ENCODE results near the gene ZNF8.
"Not testable (repeated sequence)": the region's sequence is repeated elsewhere in the genome, so short reads cannot be mapped to it uniquely, and the experiment has no call there.

Gene ZNF8

GRCh38 chr19:58300620-58301019 is 21.9 kb downstream of the ZNF8 start:
- DNase-seq, result no peak

DNA sequence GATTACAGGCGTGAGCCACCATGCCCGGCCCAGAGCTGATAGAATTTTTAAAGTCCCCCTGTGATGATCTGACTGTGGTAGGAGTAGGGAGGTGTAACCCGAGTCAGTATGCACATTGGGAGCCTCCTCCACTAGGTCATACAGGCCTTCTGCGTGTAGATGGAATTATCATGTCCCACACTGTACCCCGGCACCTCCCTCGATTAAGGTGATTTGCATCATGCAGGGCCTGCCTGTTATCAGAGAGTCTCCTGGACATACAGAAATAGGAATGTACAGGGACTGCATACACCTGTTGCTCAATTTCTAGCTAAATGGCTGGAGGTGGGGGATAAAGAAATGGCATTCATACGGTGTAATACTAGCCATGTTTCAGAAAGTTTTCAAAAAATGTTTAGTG is 25.5 kb downstream of the ZNF8 start:
- no peak for DNase-seq

- DNase-seq, result no peak
Measured at GRCh38 chr19:58304748-58305064, 26.0 kb downstream of the ZNF8 start.

- peak; percentile 96 to 98 for DNase-seq
Measured at GRCh38 chr19:58305065-58305931, 26.5 kb downstream of the ZNF8 start, which contains the start of gene ERVK3-1. Gene ERVK3-1 (plus strand): TSS chr19:58305377. CDS start chr19:58312169, 6,792 bp downstream.

- peak in 1 of 2 donors; percentile 7 for DNase-seq
Measured at GRCh38 chr19:58305932-58306323, 27.2 kb downstream of the ZNF8 start.

DNA sequence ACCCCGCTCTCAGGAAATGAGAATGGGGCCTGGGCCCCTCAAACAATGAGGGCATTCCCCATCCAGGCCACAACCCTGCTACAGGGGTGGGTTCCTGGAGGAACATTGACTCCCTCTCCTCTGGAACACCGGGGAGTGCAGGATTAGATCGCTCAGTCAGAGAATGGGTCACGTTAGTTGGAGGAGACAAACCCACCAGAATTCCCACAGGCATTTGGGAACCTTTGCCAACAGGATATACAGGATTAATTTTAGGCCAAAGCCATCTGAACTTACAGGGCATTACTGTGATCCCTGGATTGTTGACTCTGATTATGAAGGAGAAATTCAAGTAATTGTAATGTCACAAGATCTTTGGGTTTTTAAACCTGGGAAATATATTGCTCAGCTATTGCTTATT is 29.0 kb downstream of the ZNF8 start:
- DNase-seq, result no peak

GRCh38 chr19:58310685-58311084 is 31.9 kb downstream of the ZNF8 start:
- not testable (repeated sequence) for DNase-seq

DNA sequence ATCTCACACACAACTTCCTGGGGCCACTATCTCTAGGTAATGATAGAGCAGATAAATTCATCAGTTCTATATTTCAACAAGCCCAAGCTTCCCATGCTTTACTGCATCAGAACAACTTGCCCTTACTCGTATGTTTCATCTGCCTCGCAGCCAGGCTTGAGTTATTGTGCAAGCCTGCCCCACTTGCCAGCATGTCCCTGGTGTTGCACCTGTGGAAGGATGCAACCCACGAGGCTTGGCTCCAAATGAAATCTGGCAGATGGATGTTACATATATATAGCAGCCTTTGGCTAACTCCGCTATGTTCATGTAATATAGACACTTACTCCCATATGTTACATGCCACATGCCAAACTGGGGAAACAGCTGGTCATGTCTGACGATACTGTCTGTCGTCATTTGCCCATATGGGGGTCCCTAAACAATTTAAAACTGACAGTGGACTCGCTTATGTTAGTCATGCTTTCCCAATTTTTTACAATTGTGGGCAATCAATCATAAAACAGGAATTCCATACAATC is 32.6 kb downstream of the ZNF8 start:
- DNase-seq, result no peak

DNA sequence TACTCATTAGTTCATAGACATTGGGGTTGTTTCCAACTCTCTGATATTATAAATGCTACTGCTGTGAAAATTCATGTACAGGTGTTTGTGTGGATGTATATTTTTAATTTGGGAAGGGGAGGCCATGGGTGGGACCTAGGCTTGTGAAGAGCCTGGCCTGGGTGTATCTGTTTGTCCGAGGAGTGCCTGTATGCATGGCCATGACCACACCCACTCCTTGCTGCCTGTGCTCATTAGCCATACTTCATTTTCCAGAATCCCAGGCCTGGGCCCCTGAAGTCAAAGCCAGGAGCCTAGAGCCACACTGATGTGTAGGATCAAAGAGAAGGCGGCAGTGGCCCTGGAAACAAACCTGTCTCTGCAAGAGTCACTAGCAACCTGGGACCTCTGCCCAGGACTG is 36.8 kb downstream of the ZNF8 start:
- no peak for DNase-seq

DNA sequence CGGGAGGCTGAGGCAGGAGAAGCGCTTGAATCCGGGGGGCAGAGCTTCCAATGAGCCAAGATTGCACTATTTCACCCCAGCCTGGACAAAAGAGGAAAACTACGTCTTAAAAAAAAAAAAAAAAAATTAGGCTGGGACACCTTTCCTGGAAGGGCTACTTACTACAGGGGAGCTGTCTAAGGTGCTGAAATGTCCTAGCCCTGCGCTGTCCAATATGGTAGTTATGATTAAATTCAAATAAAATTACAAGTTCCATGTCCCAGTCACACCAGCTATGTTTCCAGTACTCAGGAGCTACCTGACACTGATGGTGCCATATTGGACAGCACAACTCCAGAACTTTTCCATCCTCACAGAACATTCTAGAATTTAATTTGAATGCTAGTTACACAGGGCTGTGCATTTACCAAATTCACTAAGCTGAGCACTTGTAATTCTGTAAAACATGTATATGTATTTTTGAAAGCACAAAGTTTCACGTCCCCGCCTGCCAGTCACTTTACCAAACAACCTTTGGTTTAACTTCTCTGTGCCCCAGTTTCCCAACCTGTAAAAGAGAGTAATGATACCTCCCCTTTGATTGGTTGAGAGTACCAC is 38.8 kb downstream of the ZNF8 start:
- DNase-seq, result peak in 1 of 2 donors; percentile 16

DNA sequence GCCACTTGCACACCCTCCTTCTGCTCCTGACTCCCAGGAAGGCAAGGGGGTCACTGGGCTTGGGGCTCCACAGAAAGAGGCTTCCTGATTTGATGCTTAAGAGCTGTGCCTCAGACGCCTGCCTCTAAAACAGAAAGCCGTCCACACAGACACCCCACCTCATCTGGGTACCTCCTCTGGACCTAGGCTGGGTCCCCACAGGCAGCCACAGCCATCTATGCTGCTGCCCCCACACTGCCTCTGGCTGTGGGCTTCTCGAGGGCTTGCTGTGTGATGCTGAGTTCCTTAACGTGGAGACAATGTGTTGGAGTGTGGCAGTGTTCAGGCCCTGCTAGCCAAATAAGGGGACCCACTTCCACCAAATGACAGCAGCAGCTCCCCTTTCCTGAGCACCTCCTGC is 39.5 kb downstream of the ZNF8 start:
- no peak for DNase-seq

DNA sequence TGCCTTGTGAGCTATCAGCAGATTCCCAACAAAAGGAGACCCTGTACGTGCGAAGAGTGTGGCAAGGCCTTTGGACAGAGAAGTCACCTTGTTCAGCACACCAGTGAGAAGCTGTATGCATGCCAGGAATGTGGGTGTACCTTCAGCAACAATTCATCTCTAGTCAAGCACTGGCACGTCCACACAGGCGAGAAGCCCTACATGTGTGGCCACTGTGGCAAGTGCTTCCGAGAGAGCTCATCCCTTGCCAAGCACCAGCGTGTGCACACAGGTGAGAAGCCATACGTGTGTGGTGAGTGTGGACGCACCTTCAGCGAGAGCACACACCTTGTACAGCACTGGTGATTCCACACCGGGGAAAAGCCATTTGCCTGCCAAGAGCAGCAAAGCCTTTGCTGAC is 40.5 kb downstream of the ZNF8 start:
- no peak for DNase-seq

- no peak for DNase-seq
Measured at GRCh38 chr19:58325311-58326022, 46.7 kb downstream of the ZNF8 start.

DNA sequence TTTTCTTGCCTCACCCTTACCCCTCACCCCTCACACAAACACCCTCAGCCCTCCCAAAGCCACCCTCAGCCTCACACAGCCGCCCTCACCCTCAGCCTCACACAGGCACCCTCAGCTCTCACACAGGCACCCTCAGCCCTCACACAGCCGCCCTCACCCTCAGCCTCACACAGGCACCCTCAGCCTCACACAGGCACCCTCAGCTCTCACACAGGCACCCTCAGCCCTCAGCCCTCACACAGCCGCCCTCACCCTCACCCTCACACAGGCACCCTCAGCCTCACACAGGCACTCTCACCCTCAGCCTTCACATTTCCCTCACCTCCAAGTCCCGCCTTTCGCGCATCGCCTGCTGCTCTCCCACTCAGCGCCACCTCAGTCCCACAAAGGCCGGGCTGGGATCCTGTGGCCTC is 47.8 kb downstream of the ZNF8 start:
- no peak for DNase-seq

DNA sequence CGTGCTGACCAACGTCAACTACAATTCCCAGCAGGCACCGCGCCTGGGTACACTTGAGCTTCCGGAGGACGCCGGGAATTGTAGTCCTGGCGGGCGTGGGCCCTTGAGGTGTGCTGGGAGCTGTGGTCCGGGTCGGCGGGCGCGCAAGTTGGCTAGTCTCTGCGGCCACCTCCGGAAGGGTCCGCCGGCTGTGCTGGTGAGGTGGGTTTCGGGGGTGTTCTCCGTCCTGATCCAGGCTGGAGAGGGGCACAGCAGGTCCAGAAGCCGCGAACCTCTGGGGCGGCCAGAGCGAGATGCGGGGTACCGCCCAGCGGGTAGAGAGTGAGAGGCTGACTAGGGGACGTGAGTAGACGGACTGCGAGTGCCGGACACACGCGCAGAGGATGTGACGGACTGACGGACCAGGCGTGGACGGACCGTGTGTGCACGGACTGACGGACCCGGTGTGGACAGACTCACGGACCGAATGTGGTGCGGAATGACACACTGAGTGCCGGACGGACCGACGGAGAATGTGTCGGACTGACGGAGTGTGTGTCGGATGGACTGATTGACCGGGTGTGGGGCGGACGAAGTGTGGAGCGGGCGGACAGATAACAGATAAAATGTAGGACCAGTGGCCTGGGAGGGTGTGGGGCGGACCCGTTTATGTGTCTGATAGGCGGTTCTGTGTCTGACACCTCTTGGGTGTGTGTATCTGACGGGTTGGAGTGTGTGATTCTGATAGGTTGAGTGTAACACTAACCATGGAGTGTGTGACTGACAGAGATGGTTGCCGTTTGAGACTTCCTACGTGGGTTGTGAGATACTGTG is 48.4 kb downstream of the ZNF8 start, which contains the start of gene ZSCAN22:
Gene ZSCAN22 (plus strand): TSS at position 81 of the 813 bp plus-strand sequence. CDS start 7,809 bp downstream, outside the sequence.
- peak; percentile 90 to 96 for DNase-seq

DNA sequence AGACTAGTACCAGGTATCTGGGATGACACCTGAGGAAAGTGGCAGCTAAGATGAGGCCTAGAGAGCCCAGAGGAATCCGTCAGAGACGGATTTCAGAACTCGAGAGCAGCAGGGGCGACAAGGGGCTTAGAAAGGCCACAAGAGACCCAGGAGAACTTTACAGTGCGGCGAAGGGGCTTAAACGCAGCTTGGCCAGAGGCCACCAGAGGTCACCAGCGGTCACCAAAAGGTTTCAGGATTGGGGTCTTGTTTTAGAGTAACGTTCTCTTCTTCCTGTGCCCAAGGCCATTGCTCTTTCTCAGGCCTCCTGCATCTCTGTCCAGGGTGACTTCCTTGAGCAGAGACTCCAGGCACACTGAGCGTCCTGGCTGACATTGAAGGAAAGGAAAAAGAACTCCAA is 50.2 kb downstream of the ZNF8 start:
- DNase-seq, result peak in 1 of 2 donors; percentile 45

DNA sequence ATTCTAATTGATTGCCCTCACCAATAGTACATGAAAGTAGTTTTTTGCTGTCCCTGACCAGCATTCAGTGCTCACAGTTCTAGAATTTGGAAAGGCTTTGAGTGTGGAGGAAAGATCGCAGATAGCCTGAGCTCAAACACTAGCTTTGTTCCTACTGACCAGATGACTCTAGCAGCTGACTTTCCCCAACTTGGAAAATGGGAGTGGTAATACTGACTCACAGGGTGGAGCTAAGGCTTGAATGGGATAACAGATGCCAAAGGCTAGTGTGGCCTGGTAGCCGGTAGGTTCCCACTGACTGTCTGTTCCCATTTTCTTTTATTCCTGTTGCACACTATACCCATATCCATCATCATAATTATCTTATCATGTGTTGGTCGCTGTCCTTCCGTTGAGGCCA is 51.7 kb downstream of the ZNF8 start:
- DNase-seq, result peak; percentile 12 to 62

DNA sequence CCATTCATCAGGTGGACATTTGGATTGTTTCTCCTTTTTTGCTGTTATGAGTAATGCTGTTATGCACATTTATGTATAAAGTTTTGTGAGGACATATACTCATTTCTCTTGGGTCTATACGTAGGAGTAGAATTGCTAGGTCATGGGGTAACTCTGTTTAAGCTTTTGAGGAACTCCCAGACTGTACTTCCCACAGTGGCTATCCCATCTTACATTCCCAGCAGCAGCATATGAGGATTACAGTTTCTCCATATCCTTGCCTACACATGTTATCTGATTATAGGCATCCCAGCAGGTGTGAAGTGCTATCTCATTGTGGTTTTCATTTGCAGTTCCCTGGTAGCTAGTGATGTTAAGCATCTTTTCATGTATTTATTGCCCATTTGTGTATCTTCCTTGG is 53.9 kb downstream of the ZNF8 start:
- DNase-seq, result peak; percentile 42 to 86

DNA sequence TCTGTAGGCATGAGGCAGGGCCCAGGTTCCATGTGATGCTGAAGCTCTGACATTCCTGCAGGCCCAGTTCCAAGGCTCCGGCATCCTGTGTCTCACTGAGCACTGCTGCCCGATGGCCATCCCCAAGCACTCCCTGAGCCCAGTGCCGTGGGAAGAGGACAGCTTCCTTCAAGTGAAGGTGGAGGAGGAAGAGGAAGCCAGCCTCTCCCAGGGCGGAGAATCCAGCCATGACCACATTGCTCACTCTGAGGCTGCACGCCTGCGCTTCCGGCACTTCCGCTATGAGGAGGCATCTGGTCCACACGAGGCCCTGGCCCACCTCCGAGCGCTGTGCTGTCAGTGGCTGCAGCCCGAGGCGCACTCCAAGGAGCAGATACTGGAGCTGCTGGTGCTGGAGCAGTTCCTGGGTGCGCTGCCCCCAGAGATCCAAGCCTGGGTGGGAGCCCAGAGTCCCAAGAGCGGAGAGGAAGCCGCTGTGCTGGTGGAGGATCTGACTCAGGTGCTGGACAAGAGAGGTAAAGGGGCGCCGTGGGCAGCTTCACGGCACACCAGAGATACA is 56.0 kb downstream of the ZNF8 start:
- peak; percentile 43 to 85 for DNase-seq

GRCh38 chr19:58335630-58336029 is 56.9 kb downstream of the ZNF8 start:
- no peak for DNase-seq

GRCh38 chr19:58336216-58336615 is 57.5 kb downstream of the ZNF8 start:
- no peak for DNase-seq

DNA sequence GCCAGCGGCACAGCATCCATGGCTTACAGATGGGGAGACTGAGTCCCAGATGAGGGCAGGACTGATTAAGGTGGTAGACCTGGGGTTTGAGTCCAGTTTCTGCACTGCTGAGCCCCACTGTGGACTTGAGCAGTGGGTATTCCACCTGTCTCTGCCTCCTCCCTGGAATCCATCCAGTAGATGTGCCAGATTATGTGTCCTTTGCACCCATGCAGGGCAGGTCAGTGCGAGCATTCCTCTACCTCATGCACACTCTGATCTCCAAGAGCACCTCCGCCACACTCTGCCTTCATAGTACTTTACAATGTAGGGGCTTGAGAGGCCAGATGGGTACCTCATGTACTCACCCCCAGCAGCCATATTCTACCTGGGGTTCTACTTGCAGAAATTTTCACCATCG is 58.1 kb downstream of the ZNF8 start:
- no peak for DNase-seq
